Measurements from ENCODE around the gene GREB1L. TPM values are rescaled to one million over a fixed set of nuclear protein-coding genes. Genes with fewer than 3 reads are reported as not detected.

The GREB1L gene
- total and polyA plus RNA-seq, 5 donors from 2014 or later, result 0.05 to 0.10 TPM; not detected in 3

DNA sequence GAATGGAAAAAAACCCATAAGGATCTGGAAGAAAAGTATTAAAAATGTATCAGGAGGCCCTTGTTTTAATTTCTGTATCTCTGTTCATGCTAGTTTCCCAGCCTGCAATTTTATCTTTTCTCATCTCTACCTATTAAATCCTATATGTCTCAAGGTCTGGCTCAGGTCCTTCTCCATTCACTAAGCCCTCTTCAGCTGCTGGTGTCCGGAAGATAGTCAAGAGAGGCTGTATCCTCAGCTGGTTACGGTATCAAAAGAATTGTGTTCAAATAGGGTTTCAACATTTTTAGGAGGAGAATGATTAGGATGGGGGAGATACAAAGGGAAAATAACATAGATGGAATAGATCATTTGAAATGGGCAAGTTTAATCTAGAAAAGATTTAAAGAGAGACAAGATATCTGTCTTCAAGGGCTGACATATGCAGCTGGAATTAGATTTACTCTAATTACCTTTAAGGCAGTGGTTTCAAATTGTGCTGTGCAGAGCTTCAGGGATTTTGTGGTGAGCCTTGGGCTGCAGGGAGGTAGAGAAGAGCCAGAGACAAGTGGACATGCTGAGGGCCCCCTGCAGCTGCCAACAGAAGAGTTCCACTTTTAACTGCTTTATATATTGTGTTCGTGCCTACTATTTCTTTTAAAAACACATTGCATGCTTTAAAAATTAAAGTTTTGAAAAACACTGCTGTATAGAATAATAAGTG lies 24.1 kb downstream of the GREB1L start:
- H3K4me1 ChIP-seq (ENCODE audit: control insufficient read depth, insufficient read depth, low read length, poor library complexity, severe bottlenecking), result no peaks in the 10 kb centered on the region
- no peaks in the 10 kb centered on the region for H3K36me3 Mint-ChIP-seq

DNA sequence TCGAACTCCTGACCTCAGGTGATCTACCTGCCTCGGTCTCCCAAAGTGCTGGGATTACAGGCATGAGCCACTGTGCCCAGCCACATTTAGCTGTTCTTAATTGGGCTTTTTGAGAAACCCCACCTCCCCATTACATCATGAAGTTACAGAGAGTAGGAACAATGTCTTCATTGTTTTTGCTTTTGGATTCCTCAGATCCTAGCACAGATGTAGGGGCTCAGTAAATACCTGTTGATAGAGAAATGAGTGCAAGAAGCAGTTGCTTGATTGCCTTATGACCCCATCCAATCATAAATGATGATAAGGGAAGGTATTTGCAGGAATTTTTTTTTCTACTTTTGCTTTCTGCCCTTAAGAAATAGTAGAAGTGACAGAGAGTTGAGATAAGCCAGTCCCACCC lies 25.4 kb downstream of the GREB1L start:
- no peaks in the 10 kb centered on the region for H3K4me1 ChIP-seq (ENCODE audit: control insufficient read depth, insufficient read depth, low read length, poor library complexity, severe bottlenecking)
- no peaks in the 10 kb centered on the region for H3K36me3 ChIP-seq (ENCODE audit: control insufficient read depth, insufficient read depth, low read length)
- no peak overlapping the region for H3K4me3 Mint-ChIP-seq
- no peaks in the 10 kb centered on the region for H3K4me1 Mint-ChIP-seq
- H3K4me3 ChIP-seq (ENCODE audit: low read depth, low read length), result no peak overlapping the region
- H3K9me3 Mint-ChIP-seq, result no peaks in the 10 kb centered on the region
- H3K27me3 ChIP-seq (ENCODE audit: control insufficient read depth, insufficient read depth, low read length), result no peaks in the 10 kb centered on the region
- H3K9me3 ChIP-seq (ENCODE audit: control insufficient read depth in 2 of 2, low read length in 2 of 2), result no peaks in the 10 kb centered on the region
- H3K36me3 Mint-ChIP-seq, result no peaks in the 10 kb centered on the region
- H3K27ac ChIP-seq (ENCODE audit: insufficient read depth, low read length, poor library complexity, severe bottlenecking), result no peak overlapping the region
- DNase-seq (no peak), ATAC-seq (ENCODE audit: low read depth in 2 of 2) (no peak)
- peaks cover 9% of the 10 kb centered on the region for H3K27me3 Mint-ChIP-seq
- H3K27ac Mint-ChIP-seq, result no peak overlapping the region

More for the DNA sequence above, 24.1 kb downstream of the GREB1L start:
- no peak overlapping the region for H3K27ac Mint-ChIP-seq
- DNase-seq, result no peak
- ATAC-seq (ENCODE audit: low read depth in 2 of 2), result no peak
- Histone ChIP-seq H3K27ac (ENCODE audit: insufficient read depth, low read length, poor library complexity, severe bottlenecking) (no peak overlapping the region), H3K4me3 (ENCODE audit: low read depth, low read length) (no peak overlapping the region), H3K27me3 (ENCODE audit: control insufficient read depth, insufficient read depth, low read length) (no peaks in the 10 kb centered on the region), H3K36me3 (ENCODE audit: control insufficient read depth, insufficient read depth, low read length) (no peaks in the 10 kb centered on the region), H3K9me3 (ENCODE audit: control insufficient read depth in 2 of 2, low read length in 2 of 2) (no peaks in the 10 kb centered on the region)
- no peak overlapping the region for H3K4me3 Mint-ChIP-seq
- no peaks in the 10 kb centered on the region for H3K4me1 Mint-ChIP-seq
- peaks cover 5% of the 10 kb centered on the region for H3K27me3 Mint-ChIP-seq
- no peaks in the 10 kb centered on the region for H3K9me3 Mint-ChIP-seq

DNA sequence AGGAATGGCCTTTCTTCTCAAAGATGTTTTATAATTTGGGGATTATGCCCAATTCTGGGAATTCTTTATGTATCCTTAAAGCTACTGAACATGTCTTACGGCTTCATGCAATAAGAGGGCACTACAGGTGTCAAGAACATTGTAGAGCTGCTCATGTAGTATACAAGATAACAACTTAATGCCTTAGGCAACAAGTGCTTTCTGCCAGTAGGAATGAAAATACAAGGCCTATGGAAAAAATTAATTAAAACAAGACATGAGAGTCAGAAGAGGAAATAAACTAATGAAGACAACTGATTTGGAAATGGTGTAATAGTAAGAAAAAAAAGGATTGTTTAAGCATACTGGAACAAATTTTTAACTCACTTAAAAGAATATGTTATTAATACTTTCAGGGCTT lies 27.3 kb downstream of the GREB1L start:
- Histone ChIP-seq H3K9me3 (ENCODE audit: control insufficient read depth in 2 of 2, low read length in 2 of 2) (no peaks in the 10 kb centered on the region), H3K27ac (ENCODE audit: insufficient read depth, low read length, poor library complexity, severe bottlenecking) (no peak overlapping the region), H3K27me3 (ENCODE audit: control insufficient read depth, insufficient read depth, low read length) (no peaks in the 10 kb centered on the region), H3K36me3 (ENCODE audit: control insufficient read depth, insufficient read depth, low read length) (no peaks in the 10 kb centered on the region), H3K4me1 (ENCODE audit: control insufficient read depth, insufficient read depth, low read length, poor library complexity, severe bottlenecking) (no peaks in the 10 kb centered on the region), H3K4me3 (ENCODE audit: low read depth, low read length) (no peak overlapping the region)
- Mint-ChIP-seq H3K27me3 (peaks cover 9% of the 10 kb centered on the region), H3K36me3 (no peaks in the 10 kb centered on the region), H3K4me1 (no peaks in the 10 kb centered on the region), H3K4me3 (no peak overlapping the region), H3K27ac (no peak overlapping the region), H3K9me3 (no peaks in the 10 kb centered on the region)
- DNase-seq (no peak), ATAC-seq (ENCODE audit: low read depth in 2 of 2) (no peak)

DNA sequence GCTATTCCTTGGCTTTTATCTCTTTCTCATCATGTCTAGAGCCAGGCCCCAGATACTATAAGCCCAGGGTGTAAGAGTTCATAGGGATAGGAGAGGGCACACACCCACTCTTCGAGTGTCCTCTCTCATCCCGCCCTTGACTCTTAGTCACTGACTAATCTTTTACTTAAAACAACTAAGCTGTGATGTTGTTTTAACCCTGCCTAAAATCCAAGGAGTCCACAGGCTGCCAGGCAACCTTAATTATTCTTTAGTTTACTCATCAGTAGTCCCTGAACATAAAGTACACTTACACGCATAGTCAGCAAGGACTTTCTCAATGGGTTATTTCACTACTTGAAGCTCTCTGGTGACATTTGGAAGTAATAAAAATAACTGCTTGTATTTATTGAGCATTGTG lies 28.4 kb downstream of the GREB1L start:
- no peak for DNase-seq
- no peaks in the 10 kb centered on the region for H3K9me3 Mint-ChIP-seq
- H3K9me3 ChIP-seq (ENCODE audit: control insufficient read depth in 2 of 2, low read length in 2 of 2), result no peaks in the 10 kb centered on the region
- H3K36me3 ChIP-seq (ENCODE audit: control insufficient read depth, insufficient read depth, low read length), result no peaks in the 10 kb centered on the region
- H3K27me3 ChIP-seq (ENCODE audit: control insufficient read depth, insufficient read depth, low read length), result no peaks in the 10 kb centered on the region
- no peak overlapping the region for H3K4me3 Mint-ChIP-seq
- no peaks in the 10 kb centered on the region for H3K4me1 Mint-ChIP-seq
- H3K4me3 ChIP-seq (ENCODE audit: low read depth, low read length), result no peak overlapping the region
- no peak overlapping the region for H3K27ac ChIP-seq (ENCODE audit: insufficient read depth, low read length, poor library complexity, severe bottlenecking)
- no peak overlapping the region for H3K27ac Mint-ChIP-seq
- no peaks in the 10 kb centered on the region for H3K36me3 Mint-ChIP-seq
- H3K4me1 ChIP-seq (ENCODE audit: control insufficient read depth, insufficient read depth, low read length, poor library complexity, severe bottlenecking), result no peaks in the 10 kb centered on the region
- no peak for ATAC-seq (ENCODE audit: low read depth in 2 of 2)
- peaks cover 9% of the 10 kb centered on the region for H3K27me3 Mint-ChIP-seq

DNA sequence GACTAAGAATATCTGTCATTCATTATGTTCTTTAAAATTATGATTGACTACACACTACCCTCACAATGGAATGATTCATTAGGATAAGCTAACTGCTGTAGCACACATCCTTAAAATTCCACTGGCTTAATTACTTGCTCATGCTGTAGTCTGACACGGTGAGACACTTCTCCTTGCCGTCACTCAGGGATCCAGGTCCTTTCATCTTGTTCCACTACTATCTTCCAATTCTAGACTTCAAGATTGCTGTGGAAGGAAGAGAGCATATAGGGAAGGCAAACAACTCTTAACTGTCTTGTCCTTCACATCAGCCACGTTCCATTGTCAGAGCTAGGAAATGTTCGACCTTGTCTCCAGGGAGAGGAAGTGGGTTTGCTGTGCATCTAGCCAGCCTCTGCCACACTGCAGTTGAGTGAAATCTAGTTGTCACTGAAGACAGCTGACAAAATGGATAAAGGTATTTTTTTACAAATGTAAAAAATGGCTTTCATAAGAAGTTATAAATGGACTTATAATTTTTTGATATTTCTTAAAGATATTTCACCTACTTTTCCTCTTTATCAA lies 30.1 kb downstream of the GREB1L start:
- Mint-ChIP-seq H3K27me3 (peaks cover 9% of the 10 kb centered on the region), H3K27ac (no peak overlapping the region), H3K4me3 (no peak overlapping the region), H3K9me3 (no peaks in the 10 kb centered on the region), H3K36me3 (no peaks in the 10 kb centered on the region), H3K4me1 (no peaks in the 10 kb centered on the region)
- Histone ChIP-seq H3K4me3 (ENCODE audit: low read depth, low read length) (no peak overlapping the region), H3K9me3 (ENCODE audit: control insufficient read depth in 2 of 2, low read length in 2 of 2) (no peaks in the 10 kb centered on the region), H3K27ac (ENCODE audit: insufficient read depth, low read length, poor library complexity, severe bottlenecking) (no peak overlapping the region), H3K4me1 (ENCODE audit: control insufficient read depth, insufficient read depth, low read length, poor library complexity, severe bottlenecking) (no peaks in the 10 kb centered on the region), H3K27me3 (ENCODE audit: control insufficient read depth, insufficient read depth, low read length) (no peaks in the 10 kb centered on the region), H3K36me3 (ENCODE audit: control insufficient read depth, insufficient read depth, low read length) (no peaks in the 10 kb centered on the region)
- ATAC-seq (ENCODE audit: low read depth in 2 of 2) (no peak), DNase-seq (no peak)

DNA sequence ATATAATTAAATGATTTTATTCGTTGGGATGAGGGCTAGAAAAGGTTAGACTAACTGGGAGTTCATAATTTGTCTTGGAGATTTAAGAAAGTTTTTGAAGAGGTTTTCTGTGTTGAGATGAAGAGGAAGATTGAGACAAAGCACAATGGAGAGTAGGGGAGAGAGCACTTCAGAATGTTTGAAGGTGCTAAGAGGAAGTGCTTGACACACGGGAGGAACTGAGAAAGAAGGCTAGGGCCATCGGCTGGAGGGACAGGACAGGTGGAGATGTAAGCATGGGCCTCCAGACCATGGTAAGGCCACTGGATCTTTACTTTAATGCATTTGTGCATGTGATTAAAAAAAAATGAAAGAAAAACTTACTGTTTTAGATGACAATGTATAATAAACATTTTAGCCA lies 31.5 kb downstream of the GREB1L start:
- Mint-ChIP-seq H3K36me3 (no peaks in the 10 kb centered on the region), H3K4me1 (no peaks in the 10 kb centered on the region), H3K27me3 (peaks cover 14% of the 10 kb centered on the region), H3K9me3 (peaks cover 0 to 2% (median 0%) of the 10 kb centered on the region in 7 donors), H3K27ac (no peak overlapping the region), H3K4me3 (no peak overlapping the region)
- no peaks in the 10 kb centered on the region for H3K4me1 ChIP-seq (ENCODE audit: control insufficient read depth, insufficient read depth, low read length, poor library complexity, severe bottlenecking)
- ATAC-seq (ENCODE audit: low read depth in 2 of 2) (no peak), DNase-seq (no peak)
- H3K36me3 ChIP-seq (ENCODE audit: control insufficient read depth, insufficient read depth, low read length), result no peaks in the 10 kb centered on the region
- no peak overlapping the region for H3K4me3 ChIP-seq (ENCODE audit: low read depth, low read length)
- no peak overlapping the region for H3K27ac ChIP-seq (ENCODE audit: insufficient read depth, low read length, poor library complexity, severe bottlenecking)
- H3K9me3 ChIP-seq (ENCODE audit: control insufficient read depth in 2 of 2, low read length in 2 of 2), result no peaks in the 10 kb centered on the region
- H3K27me3 ChIP-seq (ENCODE audit: control insufficient read depth, insufficient read depth, low read length), result no peaks in the 10 kb centered on the region

DNA sequence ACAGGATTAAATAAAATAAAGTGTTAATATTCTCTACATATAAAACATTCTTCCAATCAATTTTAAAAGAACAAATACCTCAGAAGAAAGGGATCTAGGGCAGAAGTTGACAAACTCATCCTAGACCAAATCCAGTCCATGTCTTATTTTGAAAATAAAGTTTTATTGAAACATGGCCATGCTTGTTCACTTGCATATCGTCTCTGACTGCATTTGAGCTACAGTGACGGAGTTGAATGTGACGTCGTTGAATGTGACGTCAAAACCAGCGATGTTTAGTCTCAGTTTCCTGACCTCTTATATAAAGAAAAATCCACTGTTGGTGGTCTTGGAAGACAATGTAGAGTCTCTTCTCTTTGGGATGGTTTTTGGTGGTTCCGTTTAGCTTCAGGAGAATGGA lies 33.6 kb downstream of the GREB1L start:
- H3K27me3 ChIP-seq (ENCODE audit: control insufficient read depth, insufficient read depth, low read length), result no peaks in the 10 kb centered on the region
- H3K4me1 Mint-ChIP-seq, result no peaks in the 10 kb centered on the region
- no peak overlapping the region for H3K4me3 Mint-ChIP-seq
- H3K9me3 ChIP-seq (ENCODE audit: control insufficient read depth in 2 of 2, low read length in 2 of 2), result no peaks in the 10 kb centered on the region
- DNase-seq (no peak), ATAC-seq (ENCODE audit: low read depth in 2 of 2) (no peak)
- H3K27ac Mint-ChIP-seq, result no peak overlapping the region
- H3K4me3 ChIP-seq (ENCODE audit: low read depth, low read length), result no peak overlapping the region
- H3K27me3 Mint-ChIP-seq, result peaks cover 8% of the 10 kb centered on the region
- peaks cover 0 to 2% (median 0%) of the 10 kb centered on the region in 7 donors for H3K9me3 Mint-ChIP-seq
- no peak overlapping the region for H3K27ac ChIP-seq (ENCODE audit: insufficient read depth, low read length, poor library complexity, severe bottlenecking)
- H3K4me1 ChIP-seq (ENCODE audit: control insufficient read depth, insufficient read depth, low read length, poor library complexity, severe bottlenecking), result no peaks in the 10 kb centered on the region
- H3K36me3 Mint-ChIP-seq, result no peaks in the 10 kb centered on the region
- H3K36me3 ChIP-seq (ENCODE audit: control insufficient read depth, insufficient read depth, low read length), result no peaks in the 10 kb centered on the region

DNA sequence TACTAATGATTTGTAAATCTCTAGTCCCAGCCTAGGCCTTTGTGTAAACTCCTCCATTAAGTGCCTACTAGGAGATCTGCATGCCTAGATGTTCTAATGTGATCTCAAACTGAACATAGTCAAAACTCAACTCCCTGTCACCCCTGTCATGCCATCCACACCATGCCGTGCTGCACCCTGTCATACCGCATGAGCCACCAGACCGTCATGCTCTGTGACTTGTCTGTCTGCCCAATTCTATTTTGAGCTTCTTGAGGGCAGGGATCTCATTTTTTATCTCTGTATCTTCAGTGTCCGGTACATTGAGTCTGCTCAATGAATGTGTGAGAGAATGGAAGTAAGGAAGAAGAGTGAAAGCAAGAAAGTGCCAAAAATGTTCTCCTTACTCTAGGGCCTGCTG lies 35.5 kb downstream of the GREB1L start:
- no peaks in the 10 kb centered on the region for H3K4me1 Mint-ChIP-seq
- no peaks in the 10 kb centered on the region for H3K36me3 Mint-ChIP-seq
- no peaks in the 10 kb centered on the region for H3K27me3 ChIP-seq (ENCODE audit: control insufficient read depth, insufficient read depth, low read length)
- no peaks in the 10 kb centered on the region for H3K36me3 ChIP-seq (ENCODE audit: control insufficient read depth, insufficient read depth, low read length)
- H3K4me1 ChIP-seq (ENCODE audit: control insufficient read depth, insufficient read depth, low read length, poor library complexity, severe bottlenecking), result no peaks in the 10 kb centered on the region
- no peak overlapping the region for H3K4me3 ChIP-seq (ENCODE audit: low read depth, low read length)
- H3K27ac Mint-ChIP-seq, result no peak overlapping the region
- ATAC-seq (ENCODE audit: low read depth in 2 of 2) (no peak), DNase-seq (no peak)
- peaks cover 0 to 2% (median 0%) of the 10 kb centered on the region in 7 donors for H3K9me3 Mint-ChIP-seq
- H3K27ac ChIP-seq (ENCODE audit: insufficient read depth, low read length, poor library complexity, severe bottlenecking), result no peak overlapping the region
- no peaks in the 10 kb centered on the region for H3K9me3 ChIP-seq (ENCODE audit: control insufficient read depth in 2 of 2, low read length in 2 of 2)
- no peak overlapping the region for H3K4me3 Mint-ChIP-seq
- peaks cover 11% of the 10 kb centered on the region for H3K27me3 Mint-ChIP-seq
